Right cardiac atrium (tissue), 5 donors: Measurements from ENCODE around the gene CCDC167. TPM values are rescaled to one million over a fixed set of nuclear protein-coding genes. Genes with fewer than 3 reads are reported as not detected.

Source experiments
- ATAC-seq, 2 donors: fragments of 200-7000 bp; cut with Tn5 transposase; one replicate each; pipeline versions ENCODE4 v1.8.0 to v1.9.1; 2020; ENCODE audit warnings: moderate library complexity in 2 of 2, mild to moderate bottlenecking in 1 of 2
- DNase-seq, 3 donors: peaks; one replicate each; pipeline ENCODE4 v3.0.0-alpha.2; 2020
- H3K27ac ChIP-seq: one replicate; pipeline ENCODE4 v1.5.1; 2013; ENCODE audit warnings: mild to moderate bottlenecking, low read length, control low read depth, moderate library complexity
- H3K27me3 ChIP-seq: one replicate; pipeline ENCODE4 v1.6.1; 2013; ENCODE audit not compliant: control insufficient read depth, insufficient read depth
- H3K4me1 ChIP-seq: one replicate; pipeline ENCODE4 v1.6.1; 2013; ENCODE audit warnings: low read length; ENCODE audit not compliant: control insufficient read depth, insufficient read depth
- H3K4me3 ChIP-seq: one replicate; pipeline ENCODE4 v1.5.1; 2013; ENCODE audit warnings: low read length, control low read depth
- H3K9me3 ChIP-seq: one replicate; pipeline ENCODE4 v1.6.1; 2013; ENCODE audit warnings: low read length; ENCODE audit not compliant: control insufficient read depth
- WGBS: extraction: QIAGEN DNeasy Blood & Tissue Kit; methylation state at CpG from one replicate; pipeline ENCODE4 v1.1.7; 2013; 5-methylcytosine and 5-hydroxymethylcytosine counted together
- intact Hi-C, 4 donors: fragments of 100-400 bp; cut with DNase I; formaldehyde crosslinking; loops; one replicate each; pipeline versions ENCODE4 v1.11.0 to v1.14.0; 2022 to 2023
- polyA plus RNA-seq: library from polyadenylated mRNA; stranded (reverse); fragments of 200-250 nt; gene quantifications from one replicate; pipeline ENCODE4 v1.2.3, GENCODE V29; 2013
- total RNA-seq, 4 donors: library from RNA; stranded (reverse); fragmentation: NEBNext Ultra II Directional; extraction: Animal tissue kit (Norgen Biotek cat#: 25700); gene quantifications; one replicate each; pipeline ENCODE4 v1.2.1, GENCODE V29; 2021
- donor health status: healthy with polysubstance abuse.
- donor health status: DM: no; HTN: yes; CAD: no.
- donor health status: DM: no; HTN: no; CAD: no.
- donor health status: DM: no; HTN: yes; CAD: no; lungs with severe emphysema.
- donor health status: DM: yes; HTN: yes; CAD: no.

Gene CCDC167
- total and polyA plus RNA-seq, 5 donors: 18.8 to 63.8 (median 21.2) TPM

DNA sequence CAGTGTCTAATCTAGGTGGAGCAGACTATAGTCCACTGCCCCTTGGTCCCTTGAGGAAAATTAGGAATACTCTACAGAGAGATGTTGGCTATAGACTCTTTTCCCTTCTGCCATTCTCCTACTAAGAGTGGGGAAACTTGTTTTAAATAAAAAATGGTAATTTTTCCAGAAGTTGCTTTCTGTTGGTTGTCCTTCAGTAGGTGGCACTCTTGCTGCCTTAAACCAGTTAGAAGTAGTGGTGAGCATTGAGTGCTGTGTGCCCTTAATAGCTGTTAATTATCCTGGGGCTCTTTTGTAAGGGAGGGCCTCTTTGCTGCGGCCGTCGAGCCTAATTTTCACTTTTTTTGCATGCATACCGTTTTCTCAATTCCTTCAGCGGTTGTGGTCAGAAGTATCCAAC, 63.9 kb downstream of the CCDC167 start:
- intact Hi-C loops: no loop called here
- Histone ChIP-seq H3K27me3 (no peaks in the 10 kb centered on the region), H3K27ac (no peak overlapping the region), H3K4me3 (no peak overlapping the region), H3K4me1 (peaks cover 5% of the 10 kb centered on the region), H3K9me3 (no peaks in the 10 kb centered on the region)
- DNase-seq (no peak), ATAC-seq (no peak)
- 82% methylated on average over 5 of the region's 5 CpGs for WGBS

DNA sequence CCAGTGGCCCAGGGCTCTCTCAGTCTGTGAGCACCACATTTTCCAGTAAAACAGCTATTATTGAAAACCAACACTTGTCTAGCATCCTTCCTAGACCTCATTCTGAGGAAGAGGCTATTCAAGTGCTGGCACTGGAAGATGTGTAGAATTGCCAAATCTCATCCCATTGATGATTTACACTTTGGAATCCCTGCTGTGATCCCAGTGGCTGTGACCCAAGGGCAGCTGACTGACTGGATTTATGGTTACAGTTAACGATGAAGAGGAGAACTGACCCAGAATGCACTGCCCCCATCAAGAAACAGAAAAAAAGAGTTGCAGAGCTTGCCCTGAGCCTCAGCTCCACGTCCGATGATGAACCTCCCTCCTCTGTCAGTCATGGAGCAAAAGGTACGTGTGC, 64.3 kb downstream of the CCDC167 start:
- intact Hi-C loops: no loop called here
- no peaks in the 10 kb centered on the region for H3K27me3 ChIP-seq
- ATAC-seq: no peak

DNA sequence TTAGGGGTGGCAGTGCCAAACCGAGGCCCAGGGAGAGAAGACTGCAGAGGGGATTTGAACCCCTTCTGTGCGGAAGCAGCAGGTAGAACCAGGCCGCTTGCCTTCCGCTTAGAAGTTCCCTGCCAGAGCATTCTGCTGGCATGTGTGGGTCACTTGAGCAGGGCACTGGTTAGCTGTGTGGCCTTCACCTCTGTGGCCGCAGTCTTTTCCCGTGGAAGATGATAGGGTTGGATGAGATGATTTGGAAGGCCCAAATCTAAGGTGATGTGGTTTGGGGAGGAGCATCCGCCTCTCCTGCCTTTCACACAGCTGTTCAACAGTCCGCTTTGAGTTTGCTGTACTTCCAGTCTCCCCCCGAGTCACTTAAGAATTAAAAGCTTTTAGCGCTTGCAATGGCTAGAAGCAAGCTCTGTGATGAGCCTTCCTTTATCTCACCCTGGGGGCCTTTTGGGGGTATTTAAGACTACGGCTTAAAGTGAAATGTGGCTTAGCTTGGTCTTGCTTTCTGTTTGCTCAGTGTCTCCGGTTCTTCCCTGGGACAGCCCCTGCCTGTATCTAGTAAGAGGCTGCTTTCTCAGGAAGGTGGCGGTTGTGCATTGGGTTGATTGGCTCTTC, 65.9 kb downstream of the CCDC167 start:
- 6% methylated on average over 13 of the region's 13 CpGs for WGBS
- Histone ChIP-seq H3K27ac (peak overlapping the region; percentile 82), H3K9me3 (no peaks in the 10 kb centered on the region), H3K27me3 (no peaks in the 10 kb centered on the region), H3K4me3 (peak overlapping the region; percentile 67), H3K4me1 (peaks cover 5% of the 10 kb centered on the region)
- intact Hi-C loops: no loop called here
- DNase-seq (no peak), ATAC-seq (peak in 1 of 2 donors; percentile 9)

More for the DNA sequence above, 64.3 kb downstream of the CCDC167 start:
- no peak for DNase-seq
- Histone ChIP-seq H3K4me1 (peaks cover 5% of the 10 kb centered on the region), H3K4me3 (no peak overlapping the region), H3K9me3 (no peaks in the 10 kb centered on the region), H3K27ac (no peak overlapping the region)
- WGBS: 73% methylated on average over 4 of the region's 4 CpGs

Other genes with a start within 250 kb of the CCDC167 start
- gene TBC1D22B, start 242.1 kb downstream of the CCDC167 start, total RNA-seq: 1 to 10 TPM; 6.4 to 9.2 (median 7.7) TPM
- 4.6 TPM for gene TBC1D22B, start 242.1 kb downstream of the CCDC167 start, polyA plus RNA-seq
- gene TMEM217, start 241.7 kb downstream of the CCDC167 start, total RNA-seq: 1 to 10 TPM in 1 of 4 donors, under 1 TPM in 1, not detected in 2; 0.15 to 1.0 TPM
- gene TMEM217, start 241.7 kb downstream of the CCDC167 start, polyA plus RNA-seq: 0.16 TPM
- 10 to 100 TPM; 18.0 to 22.9 (median 22.2) TPM for gene RNF8, start 145.9 kb downstream of the CCDC167 start, total RNA-seq
- gene RNF8, start 145.9 kb downstream of the CCDC167 start, polyA plus RNA-seq: 15.7 TPM
- gene CMTR1, start 66.7 kb downstream of the CCDC167 start, total RNA-seq: 10 to 100 TPM; 32.5 to 46.9 (median 37.9) TPM
- 24.3 TPM for gene CMTR1, start 66.7 kb downstream of the CCDC167 start, polyA plus RNA-seq
- 1 to 10 TPM; 1.8 to 3.9 (median 2.5) TPM for gene MDGA1, start 198.0 kb upstream of the CCDC167 start, total RNA-seq
- 3.0 TPM for gene MDGA1, start 198.0 kb upstream of the CCDC167 start, polyA plus RNA-seq